ENCODE measurements around the gene SGIP1.

SGIP1 gene

GRCh38 chr1:66648901-66649595, 115.1 kb downstream of the SGIP1 start:
- no peak overlapping the region for H3K27ac ChIP-seq
- no peak for TF ChIP-seq CTCF (conservative IDR thresholded peaks at IDR 0.05)

- H3K27ac ChIP-seq = no peak overlapping the region
- TF ChIP-seq CTCF (conservative IDR thresholded peaks at IDR 0.05) = no peak
These were observed 118.6 kb downstream of the SGIP1 start for GRCh38 chr1:66652556-66652955.

- TF ChIP-seq CTCF (conservative IDR thresholded peaks at IDR 0.05) = no peak
These were observed 120.7 kb downstream of the SGIP1 start for GRCh38 chr1:66654643-66655042.

GRCh38 chr1:66671455-66671854, 137.5 kb downstream of the SGIP1 start:
- no peak overlapping the region for H3K27ac ChIP-seq
- TF ChIP-seq CTCF (conservative IDR thresholded peaks at IDR 0.05) = no peak

More at GRCh38 chr1:66654643-66655042, 120.7 kb downstream of the SGIP1 start:
- no peak overlapping the region for H3K27ac ChIP-seq

GRCh38 chr1:66676613-66677298, 142.8 kb downstream of the SGIP1 start:
- no peak for TF ChIP-seq CTCF (conservative IDR thresholded peaks at IDR 0.05)
- H3K27ac ChIP-seq = no peak overlapping the region

GRCh38 chr1:66678146-66678545, 144.2 kb downstream of the SGIP1 start:
- no peak overlapping the region for H3K27ac ChIP-seq
- no peak for TF ChIP-seq CTCF (conservative IDR thresholded peaks at IDR 0.05)

GRCh38 chr1:66679140-66679539, 145.2 kb downstream of the SGIP1 start:
- no peak for TF ChIP-seq CTCF (conservative IDR thresholded peaks at IDR 0.05)
- H3K27ac ChIP-seq = no peak overlapping the region
